H9 (cell line): Measurements from ENCODE around the gene PRR33. TPM values are rescaled to one million over a fixed set of nuclear protein-coding genes. Genes with fewer than 3 reads are reported as not detected.

Experiments
- DNase-seq: peaks from one replicate; pipeline ENCODE4 v3.0.0-alpha.2; 2017
- H2AFZ ChIP-seq: one replicate; pipeline ENCODE4 v1.6.1; 2013; ENCODE audit warnings: mild to moderate bottlenecking, low read length, control low read depth, moderate library complexity
- H2AK5ac ChIP-seq: 2 replicates; pipeline ENCODE4 v1.6.1; 2013; ENCODE audit warnings: low read length, control low read depth, mixed read lengths; ENCODE audit not compliant: insufficient read length
- H2BK120ac ChIP-seq: one replicate; pipeline ENCODE4 v1.6.1; 2013; ENCODE audit warnings: low read depth, mild to moderate bottlenecking, low read length, control low read depth, inconsistent platforms; ENCODE audit not compliant: poor library complexity, severe bottlenecking
- H2BK12ac ChIP-seq: 2 replicates; pipeline ENCODE4 v1.6.1; 2013; ENCODE audit warnings: low read length, control low read depth, mixed read lengths, low read depth; ENCODE audit not compliant: insufficient read length
- H2BK15ac ChIP-seq: 2 replicates; pipeline ENCODE4 v1.6.1; 2013; ENCODE audit warnings: low read depth, low read length, control low read depth
- H2BK20ac ChIP-seq: one replicate; pipeline ENCODE4 v1.6.1; 2013; ENCODE audit warnings: low read depth, mild to moderate bottlenecking, low read length, control low read depth, inconsistent platforms; ENCODE audit not compliant: poor library complexity, severe bottlenecking
- H2BK5ac ChIP-seq: 2 replicates; pipeline ENCODE4 v1.6.1; 2013; ENCODE audit warnings: low read length, control low read depth, mixed read lengths; ENCODE audit not compliant: insufficient read length
- H3K14ac ChIP-seq: 2 replicates; pipeline ENCODE4 v1.6.1; 2013; ENCODE audit warnings: low read length, control low read depth; ENCODE audit not compliant: insufficient read depth
- H3K18ac ChIP-seq: 2 replicates; pipeline ENCODE4 v1.6.1; 2013; ENCODE audit warnings: low read depth, mild to moderate bottlenecking, mixed read lengths, low read length, control low read depth; ENCODE audit not compliant: insufficient read length
- H3K23ac ChIP-seq: 2 replicates; pipeline ENCODE4 v1.6.1; 2013; ENCODE audit warnings: low read length, control low read depth, mixed read lengths, low read depth; ENCODE audit not compliant: insufficient read length
- H3K23me2 ChIP-seq: 2 replicates; pipeline ENCODE4 v1.6.1; 2013; ENCODE audit warnings: low read depth, mild to moderate bottlenecking, mixed read lengths, low read length, control low read depth; ENCODE audit not compliant: insufficient read length, poor library complexity, severe bottlenecking
- H3K27ac ChIP-seq: 2 replicates; pipeline ENCODE4 v1.5.1; 2013; ENCODE audit warnings: low read length, control low read depth, mixed read lengths, low read depth; ENCODE audit not compliant: insufficient read length
- H3K27me3 ChIP-seq: 2 replicates; pipeline ENCODE4 v1.6.1; 2013; ENCODE audit warnings: low read length, control low read depth, inconsistent platforms; ENCODE audit not compliant: insufficient read depth
- H3K4ac ChIP-seq: 2 replicates; pipeline ENCODE4 v1.6.1; 2013; ENCODE audit warnings: low read depth, mild to moderate bottlenecking, control low read depth, inconsistent platforms, low read length, moderate library complexity
- H3K4me1 ChIP-seq: 2 replicates; pipeline ENCODE4 v1.6.1; 2013; ENCODE audit warnings: low read length, control low read depth, inconsistent platforms; ENCODE audit not compliant: insufficient read depth
- H3K4me2 ChIP-seq: 2 replicates; pipeline ENCODE4 v1.6.1; 2013; ENCODE audit warnings: low read length, control low read depth, mixed read lengths; ENCODE audit not compliant: insufficient read length, insufficient read depth
- H3K56ac ChIP-seq: 2 replicates; pipeline ENCODE4 v1.6.1; 2013; ENCODE audit warnings: low read depth, mild to moderate bottlenecking, mixed read lengths, low read length, control low read depth; ENCODE audit not compliant: insufficient read length
- H3K79me1 ChIP-seq: 2 replicates; pipeline ENCODE4 v1.6.1; 2013; ENCODE audit warnings: low read depth, mild to moderate bottlenecking, moderate library complexity, low read length, control low read depth, inconsistent platforms; ENCODE audit not compliant: insufficient read depth, poor library complexity, severe bottlenecking
- H3K79me2 ChIP-seq: 2 replicates; pipeline ENCODE4 v1.6.1; 2013; ENCODE audit warnings: low read length, control low read depth, inconsistent platforms; ENCODE audit not compliant: insufficient read depth
- H3K9ac ChIP-seq: 2 replicates; pipeline ENCODE4 v1.6.1; 2013; ENCODE audit warnings: low read length, control low read depth, mixed read lengths; ENCODE audit not compliant: insufficient read length; ENCODE audit errors: extremely low read depth
- H3K9me3 ChIP-seq: one replicate; pipeline ENCODE4 v1.6.1; 2013; ENCODE audit warnings: low read depth, low read length, inconsistent platforms; ENCODE audit not compliant: control insufficient read depth
- H3T11ph ChIP-seq: one replicate; pipeline ENCODE4 v1.6.1; 2013; ENCODE audit warnings: mild to moderate bottlenecking, low read length, control low read depth, inconsistent platforms
- H4K20me1 ChIP-seq: one replicate; pipeline ENCODE4 v1.6.1; 2013; ENCODE audit not compliant: control insufficient read depth, insufficient read length, insufficient read depth
- H4K5ac ChIP-seq: 2 replicates; pipeline ENCODE4 v1.6.1; 2013; ENCODE audit warnings: low read depth, mild to moderate bottlenecking, mixed read lengths, low read length, control low read depth; ENCODE audit not compliant: insufficient read length
- H4K8ac ChIP-seq: replicated peaks from 2 replicates; pipeline ENCODE4 v1.6.1; 2013; ENCODE audit warnings: low read length, control low read depth, mixed read lengths, low read depth; ENCODE audit not compliant: insufficient read length
- H4K91ac ChIP-seq: 2 replicates; pipeline ENCODE4 v1.6.1; 2013; ENCODE audit warnings: low read depth, mild to moderate bottlenecking, moderate library complexity, mixed read lengths, low read length, control low read depth; ENCODE audit not compliant: insufficient read length
- H3K27ac Mint-ChIP-seq, 3 experiments: 2 replicates in 2 of 3; 3 replicates in 1 of 3; pipeline ENCODE4 v1.8.0; 2020 to 2021; ENCODE audit warnings: mixed read lengths in 3 of 3, mild to moderate bottlenecking in 1 of 3, moderate library complexity in 1 of 3
- H3K27me3 Mint-ChIP-seq: 2 replicates; pipeline ENCODE4 v1.8.0; 2021; ENCODE audit warnings: low read depth, mild to moderate bottlenecking, moderate library complexity, mixed read lengths
- H3K36me3 Mint-ChIP-seq, 3 experiments: 2 replicates in 2 of 3; 3 replicates in 1 of 3; pipeline ENCODE4 v1.8.0; 2020 to 2021; ENCODE audit warnings: low read depth in 3 of 3, mixed read lengths in 3 of 3; ENCODE audit not compliant: insufficient read depth in 1 of 3
- H3K4me1 Mint-ChIP-seq, 2 experiments: 2 replicates each; pipeline ENCODE4 v1.8.0; 2020; ENCODE audit warnings: mixed read lengths in 2 of 2
- H3K4me3 Mint-ChIP-seq, 2 experiments: 2 replicates in 1 of 2; 3 replicates in 1 of 2; pipeline ENCODE4 v1.8.0; 2020 to 2021; ENCODE audit warnings: mild to moderate bottlenecking in 2 of 2, mixed read lengths in 2 of 2, moderate library complexity in 1 of 2
- H3K9me3 Mint-ChIP-seq, 2 experiments: 2 replicates in 1 of 2; 3 replicates in 1 of 2; pipeline ENCODE4 v1.8.0; 2020; ENCODE audit warnings: mild to moderate bottlenecking in 2 of 2, mixed read lengths in 2 of 2, moderate library complexity in 1 of 2
- WGBS: extraction: QIAGEN DNeasy Blood & Tissue Kit; methylation state at CpG from one replicate; pipeline ENCODE4 v1.1.7; 2013; ENCODE audit warnings: missing lambda C conversion rate, low lambda C conversion rate, mixed read lengths; ENCODE audit not compliant: insufficient read length; ENCODE audit errors: extremely low coverage; 5-methylcytosine and 5-hydroxymethylcytosine counted together
- total RNA-seq: library from RNA; stranded (reverse); gene quantifications from 2 replicates; pipeline ENCODE4 v1.2.1, GENCODE V29; 2021
- TF ChIP-seq, protein P1 (sequence below): fragments of 200-600 bp; sonication (generic); conservative IDR thresholded peaks from 3 replicates; pipeline ENCODE4 v1.8.0; 2021; ENCODE audit warnings: antibody characterized with exemption, mild to moderate bottlenecking

The PRR33 gene
- total RNA-seq, 1 experiment from 2014 or later: not detected

DNA sequence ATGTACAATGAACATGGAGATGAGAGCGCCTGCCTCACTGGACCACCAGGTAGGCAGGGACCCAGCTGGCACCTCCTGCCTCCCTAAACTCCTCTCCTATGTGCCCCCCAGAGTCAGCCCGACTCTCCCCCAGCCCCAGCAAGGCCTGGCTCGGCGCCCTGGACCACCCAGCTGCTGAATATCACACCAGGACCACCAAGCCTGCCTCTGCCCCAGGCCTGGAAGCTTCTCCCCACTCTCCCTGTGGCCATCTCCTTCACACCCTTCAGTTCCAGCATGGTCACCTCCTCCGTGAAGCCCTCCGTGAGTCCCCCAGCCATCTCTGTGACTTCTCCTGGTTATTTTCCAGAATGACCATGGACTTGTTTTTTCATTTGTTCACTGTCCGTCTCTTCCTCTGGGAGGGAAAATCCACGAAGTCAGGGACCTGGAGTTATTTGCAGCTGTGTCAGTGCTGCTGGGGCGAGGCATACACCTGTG lies 45.2 kb downstream of the PRR33 start:
- no peak overlapping the region for H3K23ac ChIP-seq
- H3K9me3 ChIP-seq: no peaks in the 10 kb centered on the region
- no CpG with 5 or more reads among the region's 9 CpGs for WGBS
- no peaks in the 10 kb centered on the region for H4K20me1 ChIP-seq
- H3K79me2 ChIP-seq: no peaks in the 10 kb centered on the region
- H4K5ac ChIP-seq: no peak overlapping the region
- H3K9ac ChIP-seq: no peak overlapping the region
- Mint-ChIP-seq H3K27me3 (peaks cover 24% of the 10 kb centered on the region), H3K4me3 (no peak overlapping the region), H3K27ac (peak overlapping the region in 1 of 3 experiments; percentile 89; a peak in 1 of 7 replicates), H3K36me3 (no peaks in the 10 kb centered on the region), H3K4me1 (peaks cover 2 to 7% of the 10 kb centered on the region in 2 experiments; a peak in 3 of 4 replicates), H3K9me3 (no peaks in the 10 kb centered on the region)
- no peak overlapping the region for H4K91ac ChIP-seq
- TF ChIP-seq, protein P1, sequence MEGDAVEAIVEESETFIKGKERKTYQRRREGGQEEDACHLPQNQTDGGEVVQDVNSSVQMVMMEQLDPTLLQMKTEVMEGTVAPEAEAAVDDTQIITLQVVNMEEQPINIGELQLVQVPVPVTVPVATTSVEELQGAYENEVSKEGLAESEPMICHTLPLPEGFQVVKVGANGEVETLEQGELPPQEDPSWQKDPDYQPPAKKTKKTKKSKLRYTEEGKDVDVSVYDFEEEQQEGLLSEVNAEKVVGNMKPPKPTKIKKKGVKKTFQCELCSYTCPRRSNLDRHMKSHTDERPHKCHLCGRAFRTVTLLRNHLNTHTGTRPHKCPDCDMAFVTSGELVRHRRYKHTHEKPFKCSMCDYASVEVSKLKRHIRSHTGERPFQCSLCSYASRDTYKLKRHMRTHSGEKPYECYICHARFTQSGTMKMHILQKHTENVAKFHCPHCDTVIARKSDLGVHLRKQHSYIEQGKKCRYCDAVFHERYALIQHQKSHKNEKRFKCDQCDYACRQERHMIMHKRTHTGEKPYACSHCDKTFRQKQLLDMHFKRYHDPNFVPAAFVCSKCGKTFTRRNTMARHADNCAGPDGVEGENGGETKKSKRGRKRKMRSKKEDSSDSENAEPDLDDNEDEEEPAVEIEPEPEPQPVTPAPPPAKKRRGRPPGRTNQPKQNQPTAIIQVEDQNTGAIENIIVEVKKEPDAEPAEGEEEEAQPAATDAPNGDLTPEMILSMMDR: no peak
- no peaks in the 10 kb centered on the region for H3K4me1 ChIP-seq
- no peak overlapping the region for H2BK12ac ChIP-seq
- H2BK120ac ChIP-seq: no peak overlapping the region
- H2AFZ ChIP-seq: no peak overlapping the region
- H2BK15ac ChIP-seq: no peak overlapping the region
- H2BK5ac ChIP-seq: no peak overlapping the region
- H3K27ac ChIP-seq: no peak overlapping the region
- no peaks in the 10 kb centered on the region for H3K23me2 ChIP-seq
- H3K14ac ChIP-seq: no peak overlapping the region; the same call in 1 of the 2 replicates
- H3K4ac ChIP-seq: no peak overlapping the region
- H3T11ph ChIP-seq: no peak overlapping the region
- H4K8ac ChIP-seq: no peak overlapping the region
- H3K27me3 ChIP-seq: no peaks in the 10 kb centered on the region
- no peak overlapping the region for H3K18ac ChIP-seq
- H3K4me2 ChIP-seq: no peak overlapping the region
- no peak overlapping the region for H2AK5ac ChIP-seq
- H3K56ac ChIP-seq: no peak overlapping the region
- H2BK20ac ChIP-seq: no peak overlapping the region
- no peak for DNase-seq
- H3K79me1 ChIP-seq: no peaks in the 10 kb centered on the region
